Naive B cell (primary cell): ENCODE measurements around the gene COLGALT1. TPM values are rescaled to one million over a fixed set of nuclear protein-coding genes. Genes with fewer than 3 reads are reported as not detected.
"Not testable (repeated sequence)": the region's sequence is repeated elsewhere in the genome, so short reads cannot be mapped to it uniquely, and the experiment has no call there.

ENCODE experiments used
- ATAC-seq, 2 donors: fragments of 150-1000 bp; cut with Tn5 transposase; 2 replicates each; pipeline ENCODE4 v1.10.0; 2021; ENCODE audit warnings: low read depth in 2 of 2, mild to moderate bottlenecking in 2 of 2, moderate library complexity in 2 of 2
- DNase-seq: peaks from one replicate; pipeline ENCODE4 v3.0.0; 2022
- H3K27ac Mint-ChIP-seq, 6 donors: one replicate each; pipeline ENCODE4 v1.8.0; 2020 to 2022; ENCODE audit warnings: mild to moderate bottlenecking in 6 of 6, mixed read lengths in 6 of 6, moderate library complexity in 5 of 6, inconsistent platforms in 2 of 6
- H3K27me3 Mint-ChIP-seq, 3 donors: one replicate each; pipeline ENCODE4 v1.8.0; 2021 to 2022; ENCODE audit warnings: mixed read lengths in 3 of 3, mild to moderate bottlenecking in 1 of 3
- H3K36me3 Mint-ChIP-seq, 2 donors: one replicate each; pipeline ENCODE4 v1.8.0; 2020 to 2022; ENCODE audit warnings: mixed read lengths in 2 of 2, inconsistent platforms in 1 of 2, mild to moderate bottlenecking in 1 of 2
- H3K4me1 Mint-ChIP-seq, 3 donors: one replicate each; pipeline ENCODE4 v1.8.0; 2020 to 2022; ENCODE audit warnings: mixed read lengths in 3 of 3, inconsistent platforms in 1 of 3, mild to moderate bottlenecking in 1 of 3, moderate library complexity in 1 of 3
- H3K4me3 Mint-ChIP-seq, 8 donors: one replicate each; pipeline ENCODE4 v1.8.0; 2020 to 2022; ENCODE audit warnings: mild to moderate bottlenecking in 8 of 8, mixed read lengths in 8 of 8, moderate library complexity in 8 of 8, inconsistent platforms in 2 of 8
- H3K9me3 Mint-ChIP-seq, 7 donors: one replicate each; pipeline ENCODE4 v1.8.0; 2020 to 2022; ENCODE audit warnings: mixed read lengths in 7 of 7, mild to moderate bottlenecking in 5 of 7, inconsistent platforms in 2 of 7, moderate library complexity in 1 of 7
- polyA plus RNA-seq, 6 donors: library from polyadenylated mRNA; unstranded; fragments of 300-500 nt; fragmentation: Illumina TruSeq; gene quantifications; one replicate each; pipeline ENCODE4 v1.2.3, GENCODE V29; 2021; ENCODE audit warnings: low read depth in 6 of 6

The COLGALT1 gene
- polyA plus RNA-seq, 6 donors from 2014 or later: 5.2 to 21.8 (median 15.2) TPM

- peaks cover 8 to 27% (median 17%) of the 10 kb centered on the region in 3 donors for H3K4me1 Mint-ChIP-seq
- H3K27ac Mint-ChIP-seq: peak overlapping the region in 5 of 6 donors; percentile 9 to 94 (median 54)
- H3K9me3 Mint-ChIP-seq: no peaks in the 10 kb centered on the region
- DNase-seq: no peak
- H3K27me3 Mint-ChIP-seq: no peaks in the 10 kb centered on the region
- H3K36me3 Mint-ChIP-seq: peaks cover 11 to 25% of the 10 kb centered on the region in 2 donors
- H3K4me3 Mint-ChIP-seq: peak overlapping the region in 1 of 8 donors; percentile 57
- ATAC-seq: no peak
Measured at GRCh38 chr19:17553256-17553655, 2.2 kb upstream of the COLGALT1 start.

- Mint-ChIP-seq H3K9me3 (no peaks in the 10 kb centered on the region), H3K27ac (peak overlapping the region; percentile 74 to 95 (median 92)), H3K4me3 (peak overlapping the region; percentile 31 to 94 (median 86)), H3K4me1 (peaks cover 9 to 28% (median 15%) of the 10 kb centered on the region in 3 donors), H3K36me3 (peaks cover 8 to 13% of the 10 kb centered on the region in 2 donors), H3K27me3 (no peaks in the 10 kb centered on the region)
- DNase-seq (no peak), ATAC-seq (peak; percentile 6)
Measured at GRCh38 chr19:17554968-17555479, 425 bp upstream of the COLGALT1 start.

GRCh38 chr19:17555929-17556813, 722 bp downstream of the COLGALT1 start:
- peak overlapping the region; percentile 84 to 94 (median 89) for H3K4me3 Mint-ChIP-seq
- ATAC-seq (peak; percentile 1 to 3), DNase-seq (peak; percentile 33)
- peak overlapping the region in 5 of 6 donors; percentile 74 to 86 (median 76) for H3K27ac Mint-ChIP-seq
- no peaks in the 10 kb centered on the region for H3K27me3 Mint-ChIP-seq
- peaks cover 6 to 17% of the 10 kb centered on the region in 2 donors for H3K36me3 Mint-ChIP-seq
- no peaks in the 10 kb centered on the region for H3K9me3 Mint-ChIP-seq
- H3K4me1 Mint-ChIP-seq: peaks cover 14 to 29% (median 15%) of the 10 kb centered on the region in 3 donors

GRCh38 chr19:17556995-17557394, 1.5 kb downstream of the COLGALT1 start:
- no peaks in the 10 kb centered on the region for H3K27me3 Mint-ChIP-seq
- DNase-seq (no peak), ATAC-seq (no peak)
- H3K4me1 Mint-ChIP-seq: peaks cover 14 to 29% (median 19%) of the 10 kb centered on the region in 3 donors
- peak overlapping the region in 7 of 8 donors; percentile 84 to 94 (median 91) for H3K4me3 Mint-ChIP-seq
- peak overlapping the region in 1 of 6 donors; percentile 83 for H3K27ac Mint-ChIP-seq
- peaks cover 6 to 17% of the 10 kb centered on the region in 2 donors for H3K36me3 Mint-ChIP-seq
- no peaks in the 10 kb centered on the region for H3K9me3 Mint-ChIP-seq

GRCh38 chr19:17557466-17557865, 2.0 kb downstream of the COLGALT1 start:
- Mint-ChIP-seq H3K4me3 (peak overlapping the region in 7 of 8 donors; percentile 16 to 92 (median 68)), H3K9me3 (no peaks in the 10 kb centered on the region), H3K27ac (peak overlapping the region in 1 of 6 donors; percentile 24), H3K4me1 (peaks cover 14 to 30% (median 22%) of the 10 kb centered on the region in 3 donors), H3K36me3 (peaks cover 7 to 17% of the 10 kb centered on the region in 2 donors), H3K27me3 (no peaks in the 10 kb centered on the region)
- ATAC-seq (no peak), DNase-seq (no peak)

- H3K36me3 Mint-ChIP-seq: peaks cover 4 to 10% of the 10 kb centered on the region in 2 donors
Measured at GRCh38 chr19:17560205-17560595, 4.8 kb downstream of the COLGALT1 start.

GRCh38 chr19:17562097-17562496, 6.6 kb downstream of the COLGALT1 start:
- Mint-ChIP-seq H3K27ac (peak overlapping the region in 3 of 6 donors; percentile 44 to 92 (median 75)), H3K27me3 (no peaks in the 10 kb centered on the region), H3K4me3 (peak overlapping the region in 2 of 8 donors; percentile 20 to 82), H3K9me3 (no peaks in the 10 kb centered on the region), H3K4me1 (peaks cover 7 to 12% (median 11%) of the 10 kb centered on the region in 3 donors), H3K36me3 (peaks cover 4 to 10% of the 10 kb centered on the region in 2 donors)
- ATAC-seq: no peak
- DNase-seq: no peak

More at GRCh38 chr19:17560205-17560595, 4.8 kb downstream of the COLGALT1 start:
- peaks cover 11 to 22% (median 19%) of the 10 kb centered on the region in 3 donors for H3K4me1 Mint-ChIP-seq
- no peaks in the 10 kb centered on the region for H3K9me3 Mint-ChIP-seq
- DNase-seq: no peak
- no peaks in the 10 kb centered on the region for H3K27me3 Mint-ChIP-seq
- H3K4me3 Mint-ChIP-seq: peak overlapping the region in 2 of 8 donors; percentile 66 to 80
- peak overlapping the region in 1 of 6 donors; percentile 26 for H3K27ac Mint-ChIP-seq
- no peak for ATAC-seq

GRCh38 chr19:17562561-17562960, 7.1 kb downstream of the COLGALT1 start:
- DNase-seq (no peak), ATAC-seq (no peak)
- H3K4me1 Mint-ChIP-seq: peaks cover 7 to 12% (median 11%) of the 10 kb centered on the region in 3 donors
- no peaks in the 10 kb centered on the region for H3K9me3 Mint-ChIP-seq
- H3K4me3 Mint-ChIP-seq: no peak overlapping the region
- peaks cover 4 to 10% of the 10 kb centered on the region in 2 donors for H3K36me3 Mint-ChIP-seq
- H3K27me3 Mint-ChIP-seq: no peaks in the 10 kb centered on the region
- peak overlapping the region in 1 of 6 donors; percentile 44 for H3K27ac Mint-ChIP-seq

GRCh38 chr19:17564781-17565180, 9.3 kb downstream of the COLGALT1 start:
- H3K27ac Mint-ChIP-seq: peak overlapping the region in 2 of 6 donors; percentile 40 to 78
- ATAC-seq: no peak
- H3K4me1 Mint-ChIP-seq: peaks cover 7% of the 10 kb centered on the region in 3 donors
- no peaks in the 10 kb centered on the region for H3K9me3 Mint-ChIP-seq
- no peaks in the 10 kb centered on the region for H3K27me3 Mint-ChIP-seq
- H3K36me3 Mint-ChIP-seq: peaks cover 4 to 17% of the 10 kb centered on the region in 2 donors
- DNase-seq: no peak
- H3K4me3 Mint-ChIP-seq: no peak overlapping the region

- ATAC-seq: no peak
- Mint-ChIP-seq H3K36me3 (peaks cover 4 to 8% of the 10 kb centered on the region in 2 donors), H3K27me3 (no peaks in the 10 kb centered on the region), H3K9me3 (no peaks in the 10 kb centered on the region), H3K4me3 (no peak overlapping the region), H3K27ac (no peak overlapping the region), H3K4me1 (peaks cover 0 to 7% (median 3%) of the 10 kb centered on the region in 3 donors)
- no peak for DNase-seq
Measured at GRCh38 chr19:17565611-17566010, 10.2 kb downstream of the COLGALT1 start.

- H3K9me3 Mint-ChIP-seq: no peaks in the 10 kb centered on the region
- ATAC-seq (no peak), DNase-seq (no peak)
- H3K27ac Mint-ChIP-seq: no peak overlapping the region
- H3K36me3 Mint-ChIP-seq: peaks cover 6 to 13% of the 10 kb centered on the region in 2 donors
- no peak overlapping the region for H3K4me3 Mint-ChIP-seq
- no peaks in the 10 kb centered on the region for H3K27me3 Mint-ChIP-seq
- H3K4me1 Mint-ChIP-seq: peaks cover 0 to 6% (median 0%) of the 10 kb centered on the region in 3 donors
Measured at GRCh38 chr19:17567940-17568339, 12.5 kb downstream of the COLGALT1 start.

GRCh38 chr19:17570291-17570690, 14.8 kb downstream of the COLGALT1 start:
- H3K27me3 Mint-ChIP-seq, DNase-seq: not testable (repeated sequence)
- peak overlapping the region in 2 of 6 donors; percentile 24 to 68 for H3K27ac Mint-ChIP-seq

GRCh38 chr19:17570791-17571190, 15.3 kb downstream of the COLGALT1 start:
- Mint-ChIP-seq H3K4me1 (peaks cover 4 to 11% (median 4%) of the 10 kb centered on the region in 3 donors), H3K27ac (peak overlapping the region in 1 of 6 donors; percentile 68), H3K36me3 (peaks cover 6 to 13% of the 10 kb centered on the region in 2 donors)

More at GRCh38 chr19:17570291-17570690, 14.8 kb downstream of the COLGALT1 start:
- ATAC-seq, H3K4me3 Mint-ChIP-seq, H3K9me3 Mint-ChIP-seq: not testable (repeated sequence)
- Mint-ChIP-seq H3K36me3 (peaks cover 6 to 13% of the 10 kb centered on the region in 2 donors), H3K4me1 (peaks cover 4 to 11% (median 4%) of the 10 kb centered on the region in 3 donors)

More at GRCh38 chr19:17570791-17571190, 15.3 kb downstream of the COLGALT1 start:
- DNase-seq (no peak), ATAC-seq (no peak)
- Mint-ChIP-seq H3K4me3 (no peak overlapping the region), H3K27me3 (no peaks in the 10 kb centered on the region), H3K9me3 (no peaks in the 10 kb centered on the region)
